Measurements from ENCODE around the gene PIAS4. TPM values are rescaled to one million over a fixed set of nuclear protein-coding genes. Genes with fewer than 3 reads are reported as not detected.
A peak's percentile ranks its signal among the peaks of the same experiment; 100 is the strongest.

The PIAS4 gene
- polyA plus RNA-seq, 3 donors from 2014 or later, result 6.1 to 8.5 (median 7.3) TPM

DNA sequence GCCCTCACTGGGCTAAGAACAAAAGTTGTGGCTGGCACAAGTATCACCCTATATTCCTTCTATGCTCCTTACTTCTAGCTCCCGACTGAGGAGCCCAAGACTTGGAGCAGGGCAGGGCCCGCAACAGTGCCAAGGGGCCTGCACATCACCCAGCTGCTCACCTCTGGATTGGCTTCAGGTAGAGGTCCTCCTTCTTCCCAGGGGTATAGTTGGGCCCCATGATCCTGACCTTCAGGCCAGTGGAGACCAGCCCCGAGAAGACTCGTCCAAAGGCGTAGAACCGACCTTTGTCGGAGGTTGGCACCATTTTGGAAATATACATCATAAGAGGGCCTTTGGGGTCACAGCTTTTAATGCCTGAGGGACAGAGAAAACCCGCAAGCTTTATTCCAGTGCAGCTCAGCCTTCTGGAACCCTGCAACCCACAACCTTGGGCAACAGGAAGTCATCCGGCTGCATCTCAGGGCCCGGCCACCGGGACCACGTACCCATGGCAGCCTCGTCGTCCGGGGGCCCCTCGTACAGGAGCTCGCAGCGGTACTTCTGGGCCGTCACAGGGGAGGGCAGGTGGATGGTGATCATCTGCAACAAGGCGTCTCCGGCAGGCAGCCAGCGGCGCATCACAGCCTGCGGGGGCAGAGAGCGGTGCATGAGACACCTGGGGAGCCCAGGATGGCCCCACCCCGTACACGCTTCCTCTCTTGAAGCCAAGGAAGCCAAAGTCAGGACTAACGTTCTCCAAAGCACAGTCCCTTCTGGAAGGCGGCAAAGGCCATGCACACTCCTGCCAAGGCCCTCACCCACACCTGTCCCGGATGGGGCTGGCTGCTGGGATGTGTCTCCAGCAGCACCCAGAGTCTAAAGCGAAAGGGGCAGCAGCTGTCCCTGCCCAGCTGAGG, 26.9 kb upstream of the PIAS4 start:
- peak in 1 of 3 donors; percentile 7 for DNase-seq
- Mint-ChIP-seq H3K27ac (no peak overlapping the region), H3K9me3 (no peaks in the 10 kb centered on the region), H3K4me1 (peaks cover 26 to 34% of the 10 kb centered on the region in 2 donors), H3K27me3 (ENCODE audit: low read depth in 3 of 3) (peaks cover 39 to 58% (median 57%) of the 10 kb centered on the region in 3 donors), H3K4me3 (no peak overlapping the region), H3K36me3 (peaks cover 0 to 48% (median 19%) of the 10 kb centered on the region in 3 donors)

DNA sequence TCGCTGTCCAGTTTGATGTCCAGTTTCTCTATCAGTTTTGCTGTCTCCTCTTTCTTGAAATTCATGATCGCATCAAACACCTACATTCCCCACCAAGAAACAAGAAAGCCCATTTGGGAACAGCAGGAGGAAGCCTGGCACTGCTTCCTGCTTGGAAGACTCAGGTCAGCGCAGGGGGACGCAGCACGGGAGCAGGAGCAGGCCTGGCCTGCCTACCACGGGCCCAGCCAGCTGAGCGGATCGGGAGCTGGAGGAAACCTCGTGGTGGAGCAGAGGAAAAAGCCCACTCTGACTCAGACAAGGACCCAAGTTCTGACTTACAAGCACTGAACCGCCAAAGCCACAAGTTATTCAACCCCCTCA, 26.2 kb upstream of the PIAS4 start:
- Mint-ChIP-seq H3K4me3 (no peak overlapping the region), H3K4me1 (peaks cover 33 to 41% of the 10 kb centered on the region in 2 donors), H3K9me3 (no peaks in the 10 kb centered on the region), H3K36me3 (peaks cover 0 to 42% (median 19%) of the 10 kb centered on the region in 3 donors), H3K27ac (no peak overlapping the region), H3K27me3 (ENCODE audit: low read depth in 3 of 3) (peaks cover 33 to 59% (median 56%) of the 10 kb centered on the region in 3 donors)
- DNase-seq, result no peak

DNA sequence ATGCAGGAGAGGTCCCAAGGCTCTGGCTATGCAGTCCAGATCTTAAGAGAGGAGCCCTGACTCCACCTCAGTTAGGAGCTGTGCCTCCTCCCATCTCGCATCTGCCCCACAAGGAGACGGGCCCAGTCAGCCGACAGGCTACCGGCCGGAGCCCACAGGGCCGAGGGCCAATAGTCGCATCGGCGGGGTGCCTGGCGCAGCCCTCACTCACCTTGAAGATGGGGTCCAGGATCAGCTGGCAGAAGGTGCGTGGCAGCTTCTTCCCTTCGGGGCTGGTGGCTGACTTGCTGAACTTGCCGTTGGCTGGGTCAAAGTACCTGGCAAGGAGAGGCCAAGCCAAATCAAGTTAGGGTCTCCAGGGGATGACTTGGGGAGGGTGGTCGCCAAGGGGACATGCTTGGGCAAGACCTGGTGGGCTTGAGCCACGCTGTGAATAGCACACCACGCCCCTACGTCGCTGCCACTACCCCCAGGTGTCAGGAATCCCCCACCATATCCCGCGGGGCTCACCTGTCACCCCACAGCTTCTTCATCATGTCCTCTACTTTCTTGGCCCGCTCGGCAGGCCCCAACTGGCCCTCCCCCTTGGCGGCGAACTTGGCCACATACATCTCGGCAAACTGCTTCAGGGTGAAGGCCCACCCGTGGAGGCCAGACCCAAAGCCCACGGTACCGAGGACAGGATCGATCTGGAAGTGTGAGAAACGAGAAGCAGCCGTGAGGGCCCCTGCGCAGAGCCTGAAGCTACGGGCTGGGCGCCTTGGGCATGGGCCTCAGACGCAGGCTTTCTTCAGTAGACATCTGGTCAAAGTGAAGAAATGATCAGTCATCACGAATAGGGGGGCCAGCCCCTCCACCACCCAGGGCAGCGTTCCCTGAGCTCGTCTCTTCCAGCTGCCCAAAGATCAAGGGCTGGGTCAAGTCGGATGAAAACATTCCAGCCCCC, 25.5 kb upstream of the PIAS4 start:
- Mint-ChIP-seq H3K36me3 (peaks cover 0 to 40% (median 19%) of the 10 kb centered on the region in 3 donors), H3K27ac (peak overlapping the region in 3 of 6 donors; percentile 28 to 48 (median 28)), H3K27me3 (ENCODE audit: low read depth in 3 of 3) (peaks cover 29 to 56% (median 53%) of the 10 kb centered on the region in 3 donors), H3K4me1 (peaks cover 37 to 48% of the 10 kb centered on the region in 2 donors), H3K9me3 (no peaks in the 10 kb centered on the region), H3K4me3 (peak overlapping the region in 2 of 5 donors; percentile 13 to 98)
- DNase-seq, result peak in 1 of 3 donors; percentile 8

DNA sequence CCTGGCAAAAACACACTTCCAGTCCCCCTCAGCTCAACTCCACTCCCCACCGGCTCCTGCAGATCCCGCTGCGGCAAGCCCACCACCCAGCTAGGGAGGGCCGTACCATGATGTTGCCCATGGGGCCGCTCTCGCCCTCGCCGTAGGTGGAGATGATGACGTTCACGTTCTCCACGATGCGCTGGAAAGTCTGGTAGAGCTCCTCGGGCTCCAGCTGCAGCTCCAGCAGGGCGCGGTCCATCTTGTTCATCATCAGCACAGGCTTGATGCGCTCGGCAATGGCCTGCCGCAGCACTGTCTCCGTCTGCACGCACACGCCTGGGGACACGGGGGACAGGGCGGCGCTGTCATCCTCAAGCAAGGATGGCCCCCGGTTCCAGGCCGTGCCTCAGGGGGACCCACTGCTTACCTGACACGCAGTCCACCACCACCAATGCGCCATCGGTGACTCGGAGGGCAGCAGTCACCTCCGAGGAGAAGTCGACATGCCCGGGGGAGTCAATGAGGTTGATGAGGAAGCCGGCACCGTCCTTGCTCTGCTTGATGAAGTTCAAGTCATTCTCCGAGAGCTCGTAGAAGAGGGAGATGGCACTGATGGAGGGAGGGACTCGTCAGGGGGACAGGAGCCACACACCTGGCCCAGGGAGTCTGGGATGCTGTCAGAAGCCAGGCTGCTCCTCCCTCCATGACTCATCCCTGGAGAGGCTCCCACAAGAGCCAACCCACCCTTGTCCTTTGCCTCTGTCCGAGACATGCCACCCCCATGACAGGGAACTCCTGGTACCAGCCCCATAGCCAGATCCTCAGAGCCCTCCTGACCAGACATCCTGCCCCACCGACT, 24.6 kb upstream of the PIAS4 start:
- peaks cover 26 to 53% (median 53%) of the 10 kb centered on the region in 3 donors for H3K27me3 Mint-ChIP-seq (ENCODE audit: low read depth in 3 of 3)
- H3K4me1 Mint-ChIP-seq, result peaks cover 44 to 54% of the 10 kb centered on the region in 2 donors
- H3K9me3 Mint-ChIP-seq, result no peaks in the 10 kb centered on the region
- DNase-seq, result peak in 1 of 3 donors; percentile 5
- H3K36me3 Mint-ChIP-seq, result peaks cover 0 to 36% (median 16%) of the 10 kb centered on the region in 3 donors
- peak overlapping the region; percentile 90 to 98 (median 98) for H3K4me3 Mint-ChIP-seq
- H3K27ac Mint-ChIP-seq, result peak overlapping the region; percentile 54 to 96 (median 84)

DNA sequence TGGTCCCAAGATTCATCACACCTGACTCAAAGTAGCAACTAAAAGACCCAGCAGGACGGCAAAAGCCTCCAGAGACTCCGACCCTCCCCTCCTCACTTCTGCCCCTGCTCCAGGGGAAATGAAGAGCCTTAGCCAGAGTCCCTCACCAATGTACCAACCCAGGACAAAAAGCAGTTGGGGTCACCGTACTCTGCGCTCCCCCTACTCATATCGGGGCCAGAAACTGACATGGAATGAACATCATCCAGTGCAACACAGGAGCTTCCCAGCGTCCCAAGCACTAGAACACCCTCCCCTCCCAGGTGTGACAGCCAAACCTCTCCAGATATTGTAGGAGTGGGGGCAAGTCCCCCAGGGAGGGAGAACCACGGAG, 24.0 kb upstream of the PIAS4 start:
- no peak for DNase-seq
- peaks cover 45 to 51% of the 10 kb centered on the region in 2 donors for H3K4me1 Mint-ChIP-seq
- H3K36me3 Mint-ChIP-seq, result peaks cover 0 to 32% (median 13%) of the 10 kb centered on the region in 3 donors
- peak overlapping the region; percentile 76 to 97 (median 95) for H3K27ac Mint-ChIP-seq
- H3K9me3 Mint-ChIP-seq, result no peaks in the 10 kb centered on the region
- peak overlapping the region; percentile 90 to 98 (median 98) for H3K4me3 Mint-ChIP-seq
- H3K27me3 Mint-ChIP-seq (ENCODE audit: low read depth in 3 of 3), result peaks cover 26 to 53% (median 49%) of the 10 kb centered on the region in 3 donors

DNA sequence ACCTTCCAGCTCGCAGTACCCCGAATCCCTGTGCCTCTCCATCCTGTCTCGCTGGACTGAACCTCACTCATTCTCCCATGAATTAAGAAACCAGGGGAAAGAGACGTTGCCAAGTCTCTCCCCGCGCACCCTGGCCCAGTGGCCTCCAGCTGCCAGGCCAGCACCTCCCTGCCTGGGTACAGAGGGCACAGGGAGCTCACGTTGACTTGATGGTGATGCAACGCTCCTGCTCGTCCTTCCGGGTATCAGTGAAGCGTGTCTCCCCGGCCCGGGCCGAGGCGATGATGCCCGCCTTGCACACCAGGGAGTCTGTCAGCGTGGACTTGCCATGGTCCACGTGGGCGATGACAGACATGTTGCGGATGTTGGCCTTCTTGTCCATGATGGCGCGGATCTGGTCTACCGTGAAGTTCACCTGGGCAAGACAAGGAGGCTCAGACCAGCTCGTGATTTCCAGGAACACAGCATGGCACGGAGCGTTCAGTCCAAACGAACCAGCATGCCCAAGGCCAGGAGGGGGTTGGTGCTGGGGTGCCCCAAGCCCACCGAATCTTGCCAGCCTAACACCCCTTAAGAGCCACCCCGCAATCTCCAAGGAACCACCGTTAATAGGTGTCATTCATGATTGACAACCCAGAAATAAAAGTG, 23.5 kb upstream of the PIAS4 start:
- no peaks in the 10 kb centered on the region for H3K9me3 Mint-ChIP-seq
- peaks cover 26 to 50% (median 46%) of the 10 kb centered on the region in 3 donors for H3K27me3 Mint-ChIP-seq (ENCODE audit: low read depth in 3 of 3)
- peak overlapping the region; percentile 92 to 97 (median 96) for H3K27ac Mint-ChIP-seq
- H3K4me3 Mint-ChIP-seq, result peak overlapping the region; percentile 90 to 98 (median 98)
- peak in 1 of 3 donors; percentile 16 for DNase-seq
- H3K36me3 Mint-ChIP-seq, result peaks cover 0 to 32% (median 13%) of the 10 kb centered on the region in 3 donors
- H3K4me1 Mint-ChIP-seq, result peaks cover 45 to 51% of the 10 kb centered on the region in 2 donors

DNA sequence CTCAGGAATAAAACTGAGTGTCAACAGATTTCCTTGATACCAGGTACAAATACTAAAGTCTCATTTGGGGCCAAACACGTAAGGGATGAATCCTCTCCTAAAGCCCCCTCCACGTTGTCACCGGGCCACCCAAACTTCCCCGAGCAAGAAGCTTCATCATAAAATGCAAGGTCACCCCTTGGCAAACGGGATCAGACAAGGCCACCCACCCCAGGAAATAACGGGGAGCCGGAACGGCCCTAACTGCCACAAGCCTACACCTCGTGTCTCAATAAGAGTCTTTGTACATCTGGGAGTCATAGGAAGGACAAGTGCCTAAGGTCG, 23.0 kb upstream of the PIAS4 start:
- H3K4me3 Mint-ChIP-seq, result peak overlapping the region; percentile 90 to 98 (median 98)
- no peaks in the 10 kb centered on the region for H3K9me3 Mint-ChIP-seq
- H3K36me3 Mint-ChIP-seq, result peaks cover 0 to 27% (median 13%) of the 10 kb centered on the region in 3 donors
- peak in 1 of 3 donors; percentile 6 for DNase-seq
- peak overlapping the region; percentile 92 to 97 (median 96) for H3K27ac Mint-ChIP-seq
- H3K27me3 Mint-ChIP-seq (ENCODE audit: low read depth in 3 of 3), result peaks cover 22 to 46% (median 43%) of the 10 kb centered on the region in 3 donors
- peaks cover 45 to 51% of the 10 kb centered on the region in 2 donors for H3K4me1 Mint-ChIP-seq

DNA sequence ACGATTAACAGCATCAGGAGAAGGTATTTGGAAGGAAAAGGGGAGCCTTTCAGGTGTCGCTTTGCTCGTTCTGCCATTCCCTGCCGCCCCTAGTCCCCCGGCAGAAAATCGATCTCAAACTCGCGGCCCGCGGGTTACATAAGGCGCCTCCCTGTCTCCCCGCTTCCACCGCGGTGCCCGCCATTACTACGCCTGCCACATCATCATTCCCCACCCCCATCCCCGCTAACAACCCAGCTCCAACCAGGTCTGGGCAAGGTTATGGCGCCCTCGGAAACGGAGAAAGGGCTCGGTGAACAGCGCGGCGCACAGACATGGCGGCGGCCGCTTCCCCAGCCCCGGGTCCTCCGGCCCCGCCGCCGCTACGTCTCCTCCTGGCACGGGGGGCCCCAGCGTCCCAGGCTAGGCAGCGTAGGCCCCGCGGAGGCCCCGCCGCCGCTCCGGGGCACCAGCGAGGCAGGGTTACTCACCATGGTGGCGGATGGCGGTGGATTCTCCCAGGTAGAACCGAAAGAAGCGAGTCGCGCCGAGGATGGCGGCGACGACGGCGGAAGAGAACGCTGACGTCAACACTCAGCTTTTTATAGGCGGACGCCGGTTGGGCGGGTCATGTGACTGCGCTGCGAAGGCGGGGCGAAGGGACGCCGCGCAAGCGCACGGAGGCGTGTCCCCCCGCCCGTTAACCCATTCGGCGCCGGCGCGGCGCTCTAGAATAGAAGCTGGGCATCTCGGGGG, 22.5 kb upstream of the PIAS4 start, which contains the start of gene EEF2:
Gene EEF2 (minus strand): TSS at position 556 of the 735 bp plus-strand sequence. CDS start 83 bp downstream, at position 473.
- Mint-ChIP-seq H3K36me3 (peaks cover 0 to 24% (median 13%) of the 10 kb centered on the region in 3 donors), H3K4me1 (peaks cover 46 to 54% of the 10 kb centered on the region in 2 donors), H3K27ac (peak within 1 kb of the TSS; percentile 92 to 97 (median 96)), H3K9me3 (no peaks in the 10 kb centered on the region), H3K27me3 (ENCODE audit: low read depth in 3 of 3) (peaks cover 19 to 44% (median 41%) of the 10 kb centered on the region in 3 donors), H3K4me3 (peak within 1 kb of the TSS; percentile 90 to 98 (median 98))
- peak; percentile 91 to 94 (median 93) for DNase-seq

DNA sequence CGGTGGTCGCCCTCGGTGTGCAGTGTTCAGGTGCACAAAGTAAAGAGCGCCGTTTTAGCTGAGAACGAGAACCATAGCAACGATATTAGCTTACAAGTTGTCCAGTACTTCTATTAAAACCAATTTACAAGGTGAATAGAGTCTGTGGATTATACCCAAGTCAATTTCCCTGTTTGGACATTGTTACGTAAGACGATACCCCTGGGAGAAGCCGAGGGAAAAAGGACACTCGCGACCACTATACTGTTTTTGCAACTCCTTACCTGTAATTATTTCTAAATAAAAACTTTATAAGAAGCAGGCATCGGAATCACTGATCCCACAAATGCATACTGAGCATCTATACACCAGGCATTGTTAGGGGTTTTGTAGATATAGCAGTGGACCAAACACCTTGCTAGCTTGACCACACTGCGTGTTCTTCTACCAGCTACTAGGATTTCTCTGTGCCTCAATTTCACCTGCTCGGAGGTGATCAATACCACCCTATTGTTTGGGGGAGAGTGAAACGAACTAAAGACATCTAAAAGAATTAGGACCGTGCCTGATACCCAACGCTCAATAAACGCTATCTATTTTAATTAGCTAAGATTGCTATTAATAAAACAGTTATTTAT, 21.8 kb upstream of the PIAS4 start:
- DNase-seq, result no peak
- Mint-ChIP-seq H3K9me3 (no peaks in the 10 kb centered on the region), H3K27me3 (ENCODE audit: low read depth in 3 of 3) (peaks cover 20 to 46% (median 38%) of the 10 kb centered on the region in 3 donors), H3K4me3 (peak overlapping the region; percentile 90 to 98 (median 98)), H3K4me1 (peaks cover 47 to 58% of the 10 kb centered on the region in 2 donors), H3K27ac (peak overlapping the region; percentile 92 to 97 (median 96)), H3K36me3 (peaks cover 0 to 24% (median 13%) of the 10 kb centered on the region in 3 donors)

DNA sequence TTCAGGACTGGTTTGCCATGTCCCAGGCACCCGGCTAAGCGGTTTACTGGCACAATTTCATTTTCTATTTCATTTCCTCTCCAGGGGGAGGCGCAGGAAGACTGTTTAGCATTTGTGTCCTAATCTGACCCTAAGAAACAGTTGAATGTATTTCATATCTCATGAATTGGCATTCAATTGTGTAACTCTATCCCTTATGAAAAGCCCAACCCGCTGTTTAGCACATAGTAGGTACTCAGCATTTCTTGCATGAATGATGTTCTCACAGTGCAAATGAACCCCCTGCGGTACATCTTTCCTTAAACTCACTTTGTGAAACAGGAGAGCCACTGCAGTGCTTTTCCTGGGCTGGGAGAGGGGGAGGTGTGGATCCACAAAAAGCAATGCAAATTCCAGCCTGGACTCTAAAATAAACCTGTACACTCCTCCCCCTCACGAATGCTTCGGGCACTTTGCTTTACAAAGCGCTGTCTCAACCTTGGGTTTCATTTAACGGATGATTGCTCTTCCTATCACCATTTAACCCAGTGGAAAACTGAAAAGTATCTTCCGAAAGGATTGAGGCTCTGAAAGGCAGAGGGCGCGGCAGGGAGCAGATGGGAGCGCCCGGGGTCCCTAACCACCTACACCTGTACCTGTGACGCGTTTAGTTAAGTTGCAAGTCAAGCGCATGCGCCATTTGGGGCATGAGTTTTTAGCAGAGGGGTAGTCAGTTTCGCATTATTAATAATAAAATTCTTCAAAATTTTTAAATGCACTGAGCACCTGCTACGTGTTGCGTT, 21.1 kb upstream of the PIAS4 start:
- DNase-seq, result peak; percentile 62 to 72 (median 64)
- Mint-ChIP-seq H3K27ac (peak overlapping the region; percentile 66 to 96 (median 73)), H3K4me1 (peaks cover 47 to 58% of the 10 kb centered on the region in 2 donors), H3K36me3 (peaks cover 0 to 20% (median 9%) of the 10 kb centered on the region in 3 donors), H3K27me3 (ENCODE audit: low read depth in 3 of 3) (peaks cover 20 to 43% (median 34%) of the 10 kb centered on the region in 3 donors), H3K4me3 (peak overlapping the region; percentile 90 to 98 (median 98)), H3K9me3 (no peaks in the 10 kb centered on the region)

Data from immature natural killer cell (primary cell).